Pancreas (tissue), 10 donors: ENCODE data around the gene SLC7A4. TPM values are rescaled to one million over a fixed set of nuclear protein-coding genes. Genes with fewer than 3 reads are reported as not detected.
"Not testable (repeated sequence)": the region's sequence is repeated elsewhere in the genome, so short reads cannot be mapped to it uniquely, and the experiment has no call there.

Source experiments
- ATAC-seq, 4 donors: fragments of 200-7000 bp; cut with Tn5 transposase; one replicate each; pipeline versions ENCODE4 v1.8.0 to v1.9.1; 2020; ENCODE audit warnings: mild to moderate bottlenecking in 4 of 4, moderate library complexity in 4 of 4
- DNase-seq, 6 donors: peaks; one replicate each; pipeline ENCODE4 v3.0.0-alpha.2; 2020
- FAIRE-seq: peaks from 2 replicates; lab custom pipeline; 2012; peaks lifted over from hg19 to GRCh38; lab: Jason Lieb, UNC
- H3K27ac ChIP-seq, 4 donors: fragments of 200-600 bp; sonication (generic); 1 replicate in 3 of 4; 2 replicates in 1 of 4; pipeline versions ENCODE4 v1.5.0 to v1.8.0; 2020
- H3K27me3 ChIP-seq, 4 donors: fragments of 200-600 bp; one replicate each; pipeline ENCODE4 v1.8.0; 2021
- H3K36me3 ChIP-seq, 3 donors: fragments of 200-600 bp; sonication (generic) in 1 of 3; one replicate each; pipeline versions ENCODE4 v1.5.0 to v1.8.0; 2020 to 2021
- H3K4me1 ChIP-seq, 3 donors: fragments of 200-600 bp; one replicate each; pipeline ENCODE4 v1.8.0; 2021
- H3K4me3 ChIP-seq, 4 donors: fragments of 200-600 bp; sonication (generic) in 2 of 4; one replicate each; pipeline versions ENCODE4 v1.5.0 to v1.8.0; 2020 to 2021
- H3K9me3 ChIP-seq, 4 donors: fragments of 200-600 bp; one replicate each; pipeline ENCODE4 v1.8.0; 2021
- WGBS, 2 donors: extraction: QIAGEN DNeasy Blood & Tissue Kit; methylation state at CpG; one replicate each; pipeline ENCODE4 v1.1.7; 2013; 5-methylcytosine and 5-hydroxymethylcytosine counted together
- intact Hi-C, 3 donors: fragments of 100-400 bp; cut with DNase I; formaldehyde crosslinking; loops; one replicate each; pipeline versions ENCODE4 v1.11.1 to v1.14.2; 2022
- polyA plus RNA-seq, 2 donors: library from polyadenylated mRNA; stranded (reverse); fragments of 200-250 nt; gene quantifications; one replicate each; pipeline ENCODE4 v1.2.3, GENCODE V29; 2013
- total RNA-seq, 6 donors: library from RNA; stranded (reverse); fragmentation: NEBNext Ultra II Directional in 4 of 6; extraction: Animal tissue kit (Norgen Biotek cat#: 25700) in 4 of 6; gene quantifications; one replicate each; pipeline versions ENCODE4 v1.2.1 to v1.2.4, GENCODE V29; 2021 to 2023
- TF ChIP-seq, protein P1 (sequence below), 4 donors: fragments of 200-600 bp; sonication (generic) in 3 of 4; IDR thresholded peaks; one replicate each; pipeline versions ENCODE4 v1.5.0 to v1.8.0; 2021; ENCODE audit warnings: antibody characterized with exemption in 4 of 4
- donor health status: healthy with polysubstance abuse.
- donor health status: DM: no; HTN: no; CAD: no; lungs with moderate emphysema.
- donor health status: DM: no; HTN: no; CAD: no.
- donor health status: control.
- donor health status: control.
- donor health status: Bipolar disorder and iron deficiency.
- donor health status: DM: yes; HTN: yes; CAD: no.
- donor health status: DM: no; HTN: no; CAD: no.
- donor health status: DM: no; HTN: no; CAD: no.
- donor health status: DM: yes; HTN: yes; CAD: no.

The SLC7A4 gene
- total and polyA plus RNA-seq, 8 donors, result 0.09 to 1.4 (median 0.20) TPM; not detected in 1

DNA sequence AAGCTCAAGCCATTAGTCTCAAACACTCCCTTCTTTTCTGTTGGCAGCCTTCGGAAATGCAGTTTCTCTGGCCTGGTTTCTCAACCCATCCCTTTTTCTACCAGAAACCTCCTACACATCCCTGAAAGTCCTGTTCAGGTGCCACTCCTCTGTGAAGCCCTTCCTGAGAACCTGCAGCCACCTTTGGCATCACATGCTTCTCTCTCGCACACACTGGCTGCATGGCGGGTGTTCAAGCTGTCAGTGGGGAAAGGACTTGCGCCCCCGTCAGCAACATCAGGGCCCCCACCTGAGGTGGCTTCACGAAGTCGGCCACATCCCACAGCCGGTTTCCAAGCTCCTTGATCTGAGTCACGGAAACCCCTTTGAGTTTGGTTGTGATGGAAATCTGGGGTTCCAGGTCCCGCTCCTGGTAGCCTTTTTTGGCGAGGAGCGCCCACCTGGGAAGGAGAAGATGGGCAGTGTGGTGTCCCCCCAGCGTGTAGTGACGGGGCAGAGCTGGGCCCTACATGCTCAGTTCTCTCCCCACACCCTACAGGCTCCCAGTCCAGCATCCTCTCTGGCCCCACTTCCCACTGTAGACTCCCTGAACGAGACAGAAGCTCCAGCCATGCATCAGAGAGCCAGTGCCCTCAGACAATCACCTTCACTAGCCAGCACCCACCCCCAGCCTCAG is 11.6 kb upstream of the SLC7A4 start:
- peaks cover 0 to 9% (median 0%) of the 10 kb centered on the region in 4 donors for H3K27me3 ChIP-seq
- H3K27ac ChIP-seq, result no peak overlapping the region
- no peak for ATAC-seq
- no peaks in the 10 kb centered on the region for H3K36me3 ChIP-seq
- no peaks in the 10 kb centered on the region for H3K4me1 ChIP-seq
- intact Hi-C loops, result no loop called here
- TF ChIP-seq, protein P1, sequence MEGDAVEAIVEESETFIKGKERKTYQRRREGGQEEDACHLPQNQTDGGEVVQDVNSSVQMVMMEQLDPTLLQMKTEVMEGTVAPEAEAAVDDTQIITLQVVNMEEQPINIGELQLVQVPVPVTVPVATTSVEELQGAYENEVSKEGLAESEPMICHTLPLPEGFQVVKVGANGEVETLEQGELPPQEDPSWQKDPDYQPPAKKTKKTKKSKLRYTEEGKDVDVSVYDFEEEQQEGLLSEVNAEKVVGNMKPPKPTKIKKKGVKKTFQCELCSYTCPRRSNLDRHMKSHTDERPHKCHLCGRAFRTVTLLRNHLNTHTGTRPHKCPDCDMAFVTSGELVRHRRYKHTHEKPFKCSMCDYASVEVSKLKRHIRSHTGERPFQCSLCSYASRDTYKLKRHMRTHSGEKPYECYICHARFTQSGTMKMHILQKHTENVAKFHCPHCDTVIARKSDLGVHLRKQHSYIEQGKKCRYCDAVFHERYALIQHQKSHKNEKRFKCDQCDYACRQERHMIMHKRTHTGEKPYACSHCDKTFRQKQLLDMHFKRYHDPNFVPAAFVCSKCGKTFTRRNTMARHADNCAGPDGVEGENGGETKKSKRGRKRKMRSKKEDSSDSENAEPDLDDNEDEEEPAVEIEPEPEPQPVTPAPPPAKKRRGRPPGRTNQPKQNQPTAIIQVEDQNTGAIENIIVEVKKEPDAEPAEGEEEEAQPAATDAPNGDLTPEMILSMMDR (IDR thresholded peaks at IDR 0.05), result no peak
- WGBS, 2 donors, result 72 to 84% methylated on average over 15 of the region's 15 CpGs
- FAIRE-seq, result no peak
- DNase-seq, result no peak
- no peaks in the 10 kb centered on the region for H3K9me3 ChIP-seq
- H3K4me3 ChIP-seq, result no peak overlapping the region

DNA sequence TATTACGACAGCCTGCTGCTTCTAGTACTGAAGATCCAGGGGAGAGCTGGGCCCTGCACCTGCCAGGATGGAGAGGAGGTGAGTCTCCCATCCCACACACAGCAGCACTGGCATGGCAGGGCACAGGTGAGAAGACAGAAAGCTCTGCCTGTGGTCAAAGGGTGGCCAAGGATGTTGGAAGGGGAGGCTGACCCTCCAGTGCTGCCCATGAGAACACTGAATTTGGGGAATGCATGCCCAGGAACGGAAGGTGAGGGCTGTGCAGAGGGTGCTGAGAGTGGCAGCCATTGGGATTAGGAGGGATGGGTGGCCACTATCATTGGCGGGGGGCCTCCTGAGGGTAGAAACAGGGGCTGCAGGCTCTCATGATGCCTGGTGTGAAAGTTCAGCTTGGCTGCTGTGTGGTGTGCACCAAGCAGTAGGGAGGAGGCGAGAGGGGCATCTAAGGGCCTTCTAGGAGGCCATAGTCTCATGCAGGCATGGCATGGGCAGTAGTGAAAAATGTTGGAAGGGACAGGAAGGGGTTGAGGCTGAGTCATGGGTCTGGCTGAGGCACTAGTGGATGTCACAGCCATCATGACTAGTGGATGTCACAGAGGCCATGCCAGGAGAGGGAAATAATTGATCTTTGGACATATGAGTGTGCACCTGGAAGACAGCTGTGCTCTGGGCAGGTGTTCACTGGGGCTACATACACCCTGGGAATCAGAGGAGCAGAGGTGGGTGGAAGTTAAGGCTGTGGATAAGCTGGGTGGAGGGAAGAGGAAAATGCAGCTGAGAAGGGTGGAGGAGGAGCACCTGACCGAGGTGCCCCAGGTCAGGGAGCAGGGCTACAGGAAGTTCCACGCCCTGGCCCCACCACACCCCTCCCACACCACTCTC is 10.9 kb upstream of the SLC7A4 start:
- DNase-seq, result no peak
- Histone ChIP-seq H3K4me1 (no peaks in the 10 kb centered on the region), H3K36me3 (no peaks in the 10 kb centered on the region), H3K27me3 (peaks cover 0 to 9% (median 0%) of the 10 kb centered on the region in 4 donors), H3K27ac (no peak overlapping the region), H3K4me3 (no peak overlapping the region), H3K9me3 (no peaks in the 10 kb centered on the region)
- intact Hi-C loops, result no loop called here
- FAIRE-seq, result no peak
- ATAC-seq, result no peak
- TF ChIP-seq, protein P1 (IDR thresholded peaks at IDR 0.05), result no peak
- WGBS, 2 donors, result 72 to 98% methylated on average over 4 to 6 of the region's 6 CpGs

DNA sequence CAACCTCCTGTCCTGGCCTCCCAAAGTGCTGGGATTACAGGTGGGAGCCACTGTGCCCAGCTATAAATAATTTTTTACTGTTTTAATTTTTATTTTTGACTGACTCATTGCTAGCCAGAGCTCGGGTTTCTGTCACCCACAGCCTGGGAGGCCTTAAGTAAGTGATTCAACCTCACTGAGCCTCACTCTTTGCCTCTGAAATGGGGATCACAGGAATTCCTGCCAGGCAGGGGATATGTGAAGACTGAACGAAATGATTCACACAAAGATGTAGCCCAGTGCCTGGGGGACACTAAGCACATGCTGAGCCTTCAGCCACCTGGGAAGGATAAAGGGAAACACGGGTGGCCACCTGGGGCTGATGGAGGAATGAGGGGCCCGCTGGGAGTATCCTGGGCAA is 9.6 kb upstream of the SLC7A4 start:
- 69 to 74% methylated on average over 4 of the region's 4 CpGs for WGBS, 2 donors
- Histone ChIP-seq H3K27ac (no peak overlapping the region), H3K36me3 (no peaks in the 10 kb centered on the region), H3K27me3 (peaks cover 0 to 9% (median 0%) of the 10 kb centered on the region in 4 donors), H3K4me3 (no peak overlapping the region), H3K9me3 (no peaks in the 10 kb centered on the region), H3K4me1 (no peaks in the 10 kb centered on the region)
- no peak for DNase-seq
- TF ChIP-seq, protein P1 (IDR thresholded peaks at IDR 0.05), result no peak
- ATAC-seq, result no peak
- no peak for FAIRE-seq
- intact Hi-C loops, result no loop called here

DNA sequence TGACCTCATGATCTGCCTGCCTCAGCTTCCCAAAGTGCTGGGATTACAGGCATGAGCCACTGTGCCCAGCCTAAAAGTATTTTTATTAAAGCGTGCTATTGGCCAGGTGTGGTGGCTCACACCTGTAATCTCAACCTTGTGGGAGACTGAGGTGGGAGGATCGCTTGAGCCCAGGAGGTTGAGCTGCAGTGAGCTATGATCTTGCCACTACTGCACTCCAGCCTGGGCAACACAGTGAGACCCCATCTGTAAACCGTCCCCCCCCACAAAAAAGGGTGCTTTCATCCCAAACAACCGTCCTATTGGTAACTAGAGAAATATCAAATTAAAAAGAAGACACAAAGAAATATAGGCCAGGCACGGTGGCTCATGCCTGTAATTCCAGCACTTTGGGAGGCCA is 6.8 kb upstream of the SLC7A4 start:
- intact Hi-C loops, H3K36me3 ChIP-seq, FAIRE-seq, ATAC-seq, H3K27me3 ChIP-seq, H3K27ac ChIP-seq, DNase-seq, H3K4me1 ChIP-seq, H3K4me3 ChIP-seq, H3K9me3 ChIP-seq: not testable (repeated sequence)
- 75 to 87% methylated on average over 5 of the region's 5 CpGs for WGBS, 2 donors

DNA sequence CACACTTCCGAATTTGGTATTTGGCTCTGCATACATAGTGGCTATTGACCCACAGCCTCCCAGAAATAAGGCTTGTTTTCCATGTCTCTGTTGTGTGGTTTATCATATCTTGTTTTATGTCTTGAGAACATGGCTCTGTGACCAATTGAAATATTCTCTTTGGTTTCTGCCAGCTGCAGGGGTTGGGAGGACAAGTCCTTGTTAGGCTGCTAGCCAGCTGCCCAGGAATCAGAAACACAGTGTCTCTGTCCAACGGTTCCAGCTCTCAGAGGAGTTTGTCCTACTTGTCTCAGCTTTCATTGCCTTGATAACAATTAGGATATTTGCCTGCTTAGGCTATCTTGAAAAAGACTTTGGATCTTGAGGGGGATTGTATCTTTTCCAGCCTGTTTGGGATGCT is 6.0 kb upstream of the SLC7A4 start:
- Histone ChIP-seq H3K36me3 (no peaks in the 10 kb centered on the region), H3K4me3 (no peak overlapping the region), H3K4me1 (no peaks in the 10 kb centered on the region), H3K27ac (no peak overlapping the region), H3K9me3 (no peaks in the 10 kb centered on the region), H3K27me3 (peaks cover 0 to 4% (median 0%) of the 10 kb centered on the region in 4 donors)
- TF ChIP-seq, protein P1 (IDR thresholded peaks at IDR 0.05), result no peak
- ATAC-seq, result no peak
- intact Hi-C loops, result no loop called here
- FAIRE-seq, result no peak
- no peak for DNase-seq
- 35 to 42% methylated on average over 2 of the region's 2 CpGs for WGBS, 2 donors
